Measurements from ENCODE around the gene DEFB114.
"Not testable (repeated sequence)": the region's sequence is repeated elsewhere in the genome, so short reads cannot be mapped to it uniquely, and the experiment has no call there.

The DEFB114 gene, protein sequence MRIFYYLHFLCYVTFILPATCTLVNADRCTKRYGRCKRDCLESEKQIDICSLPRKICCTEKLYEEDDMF

GRCh38 chr6:49964064-49964463, at the start of gene DEFB114:
TSS of gene DEFB114 (minus strand) at chr6:49964164. CDS start at chr6:49964105, 59 bp downstream.
- no peak for DNase-seq

DNA sequence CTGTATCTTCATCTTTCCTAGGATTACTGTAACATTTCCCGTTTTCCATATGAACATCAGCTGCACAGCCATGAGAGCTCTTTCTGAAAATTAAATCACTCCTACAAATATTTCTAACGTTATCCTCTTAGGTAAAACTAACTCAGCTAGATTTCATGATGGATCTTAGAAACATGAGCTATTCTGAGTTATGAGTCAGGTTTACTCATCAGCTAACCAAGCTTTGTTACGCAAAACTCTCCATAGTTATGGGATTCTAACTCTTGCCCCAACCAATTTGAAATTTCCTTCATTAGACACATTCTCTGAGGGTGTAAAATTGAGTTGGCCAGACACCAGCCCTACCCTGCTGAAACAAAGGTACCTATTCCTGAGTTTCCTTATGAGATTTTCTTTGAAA, 43.9 kb upstream of the DEFB114 start:
- no peak for DNase-seq

GRCh38 chr6:50003139-50003538, 39.2 kb upstream of the DEFB114 start:
- no peak for DNase-seq

DNA sequence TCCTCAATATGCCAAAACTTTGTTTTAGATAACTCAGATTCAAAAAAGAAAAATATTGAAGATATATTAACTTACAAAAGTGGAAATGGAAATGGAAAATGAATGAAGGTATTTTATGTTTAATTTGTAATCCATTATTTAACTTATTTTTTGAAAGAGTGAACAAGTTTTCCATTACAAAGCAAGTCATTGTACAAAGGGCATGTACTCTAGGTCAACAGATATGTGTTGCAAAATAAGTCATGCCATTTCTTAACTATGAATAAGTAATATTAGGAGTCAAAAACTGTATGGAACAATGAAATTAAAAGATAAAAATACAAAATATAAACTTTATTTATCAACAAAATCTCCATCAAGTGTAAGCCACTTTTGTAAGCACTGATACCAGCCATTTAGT, 31.3 kb upstream of the DEFB114 start:
- no peak for DNase-seq

- no peak for DNase-seq
These were observed 24.9 kb upstream of the DEFB114 start for GRCh38 chr6:49988900-49989299.

DNA sequence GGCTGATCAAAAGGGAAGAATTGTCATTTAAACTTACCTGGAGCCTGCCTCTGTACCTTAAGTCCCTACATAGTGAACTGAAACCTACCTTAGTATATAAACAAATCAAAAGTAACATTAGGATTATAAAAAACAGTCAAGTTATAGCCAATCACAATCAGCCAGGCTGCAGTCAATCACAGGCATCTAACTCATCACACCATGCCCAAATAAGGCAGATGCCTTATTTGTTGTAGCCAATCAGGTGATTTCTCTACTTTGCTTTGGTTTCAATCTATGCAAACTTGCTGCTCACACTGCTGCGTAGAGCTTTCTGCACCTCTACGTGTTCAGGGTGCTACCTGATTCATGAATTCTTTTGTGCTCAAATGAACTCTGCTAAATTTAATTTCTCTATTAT, 23.8 kb upstream of the DEFB114 start:
- no peak for DNase-seq

DNA sequence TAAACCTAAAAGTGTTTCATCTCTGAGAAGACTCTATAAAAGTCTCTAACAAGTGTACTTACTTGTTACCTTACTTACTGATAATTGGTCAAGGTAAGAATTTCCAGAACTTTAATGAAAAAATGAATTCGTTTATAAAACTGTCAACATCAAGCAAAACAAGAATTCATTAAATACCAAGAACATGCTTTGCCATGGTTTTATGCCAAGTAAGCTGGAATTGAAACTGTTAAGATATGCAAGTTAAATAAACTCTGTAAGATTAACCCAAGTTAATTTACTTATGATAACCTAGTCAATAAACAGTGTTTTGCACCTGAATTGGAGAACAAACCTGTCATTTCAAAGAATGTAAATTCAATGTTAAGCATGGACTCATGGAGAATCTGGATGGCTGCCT, 22.6 kb upstream of the DEFB114 start:
- DNase-seq, result no peak

GRCh38 chr6:49982046-49982445, 18.1 kb upstream of the DEFB114 start:
- no peak for DNase-seq

- peak; percentile 3 to 41 (median 7) for DNase-seq
These were observed 16.9 kb upstream of the DEFB114 start for GRCh38 chr6:49980898-49981297.

GRCh38 chr6:49979584-49979983, 15.6 kb upstream of the DEFB114 start:
- no peak for DNase-seq

- DNase-seq, result no peak
These were observed 14.6 kb upstream of the DEFB114 start for GRCh38 chr6:49978332-49979226.

- no peak for DNase-seq
These were observed 5.6 kb upstream of the DEFB114 start, which contains the start of gene DEFB113 for GRCh38 chr6:49969605-49970004. TSS of gene DEFB113 (minus strand) at chr6:49969625. CDS start at chr6:49969625, 0 bp downstream.

GRCh38 chr6:49966823-49967222, 2.9 kb upstream of the DEFB114 start:
- no peak for DNase-seq

DNA sequence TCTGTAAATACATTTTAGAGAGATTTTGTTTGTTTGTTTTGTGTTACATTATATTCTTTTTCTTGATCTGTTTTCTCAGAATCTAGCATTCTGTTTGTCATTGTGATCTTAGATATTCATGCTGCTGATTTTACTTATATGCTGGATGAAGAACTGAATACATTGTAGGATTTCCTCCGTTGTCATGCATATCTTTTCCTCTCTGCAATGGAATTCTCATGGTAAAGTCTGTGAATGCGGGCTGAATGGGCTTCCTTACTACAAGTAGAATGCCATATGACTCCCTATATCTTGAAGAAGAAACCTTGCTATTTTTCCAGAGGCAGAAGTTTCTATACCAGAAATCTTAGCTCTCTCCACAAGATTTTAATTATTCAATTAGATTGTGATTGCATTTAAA, 2.4 kb upstream of the DEFB114 start:
- no peak for DNase-seq

- no peak for DNase-seq
These were observed 5.8 kb downstream of the DEFB114 start for GRCh38 chr6:49958180-49958579.

DNA sequence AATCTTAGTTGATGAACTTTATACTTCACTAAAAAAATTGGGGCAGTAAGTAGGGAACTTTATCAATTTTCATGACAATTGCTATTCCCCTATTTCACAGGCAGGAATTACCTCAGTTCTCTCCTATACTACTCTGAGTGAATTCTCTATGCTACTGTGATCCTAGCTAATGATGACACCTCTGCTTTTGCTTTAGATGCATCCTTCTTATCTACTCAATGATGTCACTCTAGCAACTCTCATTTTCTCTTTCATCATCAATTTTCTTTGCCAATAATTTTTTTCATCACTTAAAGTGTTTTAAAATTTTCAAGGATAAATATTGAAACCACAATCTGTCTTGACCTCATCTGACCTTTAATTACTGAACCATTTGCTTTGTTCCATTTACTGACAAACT, 8.1 kb downstream of the DEFB114 start:
- DNase-seq, result no peak

DNA sequence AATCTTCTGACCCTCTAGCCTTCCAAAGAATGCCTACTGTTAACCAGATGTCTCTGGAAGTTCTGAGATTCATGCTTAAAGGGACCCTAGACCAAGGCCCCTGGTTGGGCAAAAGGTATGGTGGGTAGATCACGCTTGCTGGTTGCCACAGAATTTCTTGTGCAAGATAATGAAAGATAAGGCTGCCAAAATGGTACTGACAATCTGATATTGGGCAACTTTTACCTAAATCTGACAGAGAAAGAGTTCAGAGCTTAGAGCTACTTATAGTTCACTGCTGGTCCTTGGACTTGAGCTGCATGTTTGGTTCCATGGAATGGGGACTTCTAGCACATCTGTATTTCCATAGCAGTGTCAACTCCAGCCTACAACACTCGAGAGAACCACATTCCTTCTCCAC, 12.0 kb downstream of the DEFB114 start:
- no peak for DNase-seq

DNA sequence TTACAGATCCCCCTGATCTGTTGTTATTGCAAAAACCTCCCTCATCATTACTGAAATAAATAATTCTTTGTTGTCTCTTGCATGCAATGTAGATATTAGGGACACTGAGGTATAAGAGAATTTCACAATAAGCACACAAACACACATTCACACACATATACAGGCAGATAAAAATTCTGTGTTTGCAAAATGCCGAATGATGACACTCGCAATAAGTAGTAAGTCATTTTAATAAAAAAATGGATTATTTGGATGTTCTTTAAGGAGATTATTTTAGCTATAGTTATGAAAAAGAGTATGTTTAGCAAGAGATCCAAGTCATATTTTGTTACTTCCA, 13.6 kb downstream of the DEFB114 start:
- DNase-seq, result no peak

GRCh38 chr6:49949062-49949461, 14.9 kb downstream of the DEFB114 start:
- no peak for DNase-seq

- DNase-seq, result no peak
These were observed 17.1 kb downstream of the DEFB114 start for GRCh38 chr6:49946835-49947234.

DNA sequence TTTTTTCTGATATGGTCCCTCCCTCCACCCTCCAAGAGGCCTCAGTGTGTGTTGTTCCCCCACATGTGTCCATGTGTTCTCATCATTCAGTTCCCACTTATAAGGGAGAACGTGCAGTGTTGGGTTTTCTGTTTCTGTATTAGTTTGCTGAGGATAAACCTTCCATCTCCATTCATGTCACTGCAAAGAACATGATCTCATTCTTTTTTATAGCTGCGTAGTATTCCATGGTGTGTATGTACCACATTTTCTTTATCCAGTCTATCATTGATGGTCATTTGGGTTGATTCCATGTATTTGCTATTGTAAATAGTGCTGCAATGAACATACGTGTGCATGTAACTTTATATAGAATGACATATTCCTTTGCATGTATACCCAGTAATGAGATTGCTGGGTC, 19.9 kb downstream of the DEFB114 start:
- not testable (repeated sequence) for DNase-seq

- DNase-seq, result no peak
These were observed 23.9 kb downstream of the DEFB114 start for GRCh38 chr6:49939993-49940498.

DNA sequence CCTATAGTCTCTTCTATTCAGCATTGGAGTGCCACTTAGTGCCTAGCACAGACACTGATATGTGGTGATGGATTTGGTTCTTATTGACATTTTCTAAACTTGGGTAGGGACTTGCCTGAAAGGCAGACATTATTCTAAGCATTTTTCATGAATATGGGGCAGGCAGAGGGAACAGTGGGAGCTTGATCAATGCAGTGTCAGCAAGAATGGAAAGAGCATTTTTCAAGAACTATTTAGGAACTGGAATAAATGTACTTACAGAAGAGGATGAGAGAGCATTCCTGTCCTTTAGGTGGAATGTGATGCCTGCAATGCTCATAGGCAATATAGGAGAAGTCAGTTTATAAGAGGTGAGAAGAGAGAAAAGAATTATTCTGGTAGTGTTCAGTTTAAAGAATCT, 26.2 kb downstream of the DEFB114 start:
- DNase-seq, result no peak

GRCh38 chr6:49937017-49937416, 26.9 kb downstream of the DEFB114 start:
- DNase-seq, result no peak

GRCh38 chr6:49935387-49935786, 28.6 kb downstream of the DEFB114 start:
- no peak for DNase-seq

Measured in suppressor macrophage treated with lipopolysaccharide for 1 hour (primary cell).